CD4-positive, alpha-beta T cell (primary cell): ENCODE results near the gene ZNHIT6. TPM values are rescaled to one million over a fixed set of nuclear protein-coding genes. Genes with fewer than 3 reads are reported as not detected.

Source experiments
- ATAC-seq: fragments of 200-7000 bp; cut with Tn5 transposase; one replicate; pipeline ENCODE4 v1.10.0; 2022; ENCODE audit warnings: mild to moderate bottlenecking; ENCODE audit not compliant: poor library complexity
- CTCF ChIA-PET: fragments of 350-600 bp; sonication (Branson Sonifier 250); formaldehyde crosslinking; loops from one replicate; lab custom pipeline; 2021; ENCODE audit warnings: antibody characterized with exemption, inconsistent platforms; lab: Charles Lee
- POLR2A ChIA-PET: fragments of 350-600 bp; sonication (Branson Sonifier 250); formaldehyde crosslinking; loops from one replicate; lab custom pipeline; 2021; ENCODE audit warnings: antibody characterized with exemption, inconsistent platforms; lab: Charles Lee
- DNase-seq, 14 experiments: peaks; one replicate each; pipeline ENCODE4 v3.0.0-alpha.2; 2013 to 2020; ENCODE audit warnings: mixed read lengths in 2 of 14
- H3K27ac ChIP-seq, 2 donors: one replicate each; pipeline versions ENCODE4 v1.5.1 to v1.7.0; 2013; ENCODE audit warnings: low read length in 2 of 2, low read depth in 1 of 2, mild to moderate bottlenecking in 1 of 2
- H3K27me3 ChIP-seq, 2 experiments: 1 replicate in 1 of 2; 2 replicates in 1 of 2; pipeline versions ENCODE4 v1.6.1 to v1.7.0; 2013; ENCODE audit warnings: low read length in 2 of 2, control low read depth in 1 of 2, mild to moderate bottlenecking in 1 of 2, moderate library complexity in 1 of 2; ENCODE audit not compliant: insufficient read depth in 2 of 2, control insufficient read depth in 1 of 2
- H3K36me3 ChIP-seq: one replicate; pipeline ENCODE4 v1.6.1; 2013; ENCODE audit warnings: low read length, control low read depth; ENCODE audit not compliant: insufficient read depth
- H3K4me1 ChIP-seq: one replicate; pipeline ENCODE4 v1.6.1; 2013; ENCODE audit warnings: low read length, control low read depth; ENCODE audit not compliant: insufficient read depth
- H3K4me3 ChIP-seq: one replicate; pipeline ENCODE4 v1.5.1; 2013; ENCODE audit warnings: mild to moderate bottlenecking, low read length, moderate library complexity
- H3K9me3 ChIP-seq, 2 experiments: 1 replicate in 1 of 2; 2 replicates in 1 of 2; pipeline versions ENCODE4 v1.6.1 to v1.7.0; 2013; ENCODE audit warnings: low read length in 2 of 2, mild to moderate bottlenecking in 2 of 2, control low read depth in 1 of 2, moderate library complexity in 1 of 2; ENCODE audit not compliant: control insufficient read depth in 1 of 2, insufficient read depth in 1 of 2
- H3K27ac Mint-ChIP-seq: one replicate; pipeline ENCODE4 v1.8.0; 2020; ENCODE audit warnings: mixed read lengths
- H3K27me3 Mint-ChIP-seq: one replicate; pipeline ENCODE4 v1.8.0; 2021; ENCODE audit warnings: mixed read lengths
- H3K36me3 Mint-ChIP-seq: one replicate; pipeline ENCODE4 v1.8.0; 2021; ENCODE audit warnings: low read depth, mixed read lengths
- H3K4me1 Mint-ChIP-seq: one replicate; pipeline ENCODE4 v1.8.0; 2021; ENCODE audit warnings: low read depth, mixed read lengths
- H3K4me3 Mint-ChIP-seq: one replicate; pipeline ENCODE4 v1.8.0; 2020; ENCODE audit warnings: mild to moderate bottlenecking, mixed read lengths
- H3K9me3 Mint-ChIP-seq: one replicate; pipeline ENCODE4 v1.8.0; 2020; ENCODE audit warnings: mixed read lengths
- intact Hi-C, 2 experiments: fragments of 100-400 bp; cut with DNase I in 1 of 2; cut with micrococcal nuclease in 1 of 2; formaldehyde crosslinking; loops; one replicate each; pipeline versions ENCODE4 v1.15.1 to v1.9.0; 2023 to 2025; cut with DNase I, micrococcal nuclease
- total RNA-seq, 174 experiments: library from RNA in 2 of 174; stranded (reverse) in 2 of 174; gene quantifications; one replicate each; pipeline ENCODE4 v1.2.3 and lab custom pipeline; 2021 to 2026
- TF ChIP-seq, protein P1 (sequence below): fragments of 200-600 bp; IDR thresholded peaks from one replicate; pipeline ENCODE4 v1.8.0; 2022; ENCODE audit warnings: antibody characterized with exemption, mild to moderate bottlenecking

The ZNHIT6 gene
- total RNA-seq, 2 experiments from 2014 or later = 10.4 to 10.8 TPM

DNA sequence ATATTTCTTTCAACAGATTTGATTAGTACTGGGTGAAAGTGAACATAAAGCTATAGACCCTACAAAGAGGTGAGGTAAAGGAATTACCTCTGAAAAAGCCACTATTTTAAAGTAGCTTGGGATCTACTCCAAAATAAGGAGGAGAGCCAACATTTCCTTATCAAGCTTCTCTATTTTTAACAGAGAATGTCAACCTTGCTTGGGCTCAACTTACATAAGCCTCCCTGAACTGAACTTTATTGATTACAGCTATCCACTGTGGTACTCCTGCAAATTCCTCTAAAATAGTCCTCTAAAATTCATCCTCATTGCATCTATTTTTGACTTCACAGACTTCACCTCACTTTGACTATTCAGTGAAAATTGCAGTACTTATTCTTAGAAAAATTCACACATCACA lies 10.3 kb downstream of the ZNHIT6 start:
- no peak for ATAC-seq
- peaks cover 30% of the 10 kb centered on the region for H3K4me1 Mint-ChIP-seq
- no peaks in the 10 kb centered on the region for H3K27me3 ChIP-seq
- no peaks in the 10 kb centered on the region for H3K9me3 ChIP-seq
- H3K36me3 Mint-ChIP-seq = peaks cover 86% of the 10 kb centered on the region
- DNase-seq = no peak
- TF ChIP-seq, protein P1, sequence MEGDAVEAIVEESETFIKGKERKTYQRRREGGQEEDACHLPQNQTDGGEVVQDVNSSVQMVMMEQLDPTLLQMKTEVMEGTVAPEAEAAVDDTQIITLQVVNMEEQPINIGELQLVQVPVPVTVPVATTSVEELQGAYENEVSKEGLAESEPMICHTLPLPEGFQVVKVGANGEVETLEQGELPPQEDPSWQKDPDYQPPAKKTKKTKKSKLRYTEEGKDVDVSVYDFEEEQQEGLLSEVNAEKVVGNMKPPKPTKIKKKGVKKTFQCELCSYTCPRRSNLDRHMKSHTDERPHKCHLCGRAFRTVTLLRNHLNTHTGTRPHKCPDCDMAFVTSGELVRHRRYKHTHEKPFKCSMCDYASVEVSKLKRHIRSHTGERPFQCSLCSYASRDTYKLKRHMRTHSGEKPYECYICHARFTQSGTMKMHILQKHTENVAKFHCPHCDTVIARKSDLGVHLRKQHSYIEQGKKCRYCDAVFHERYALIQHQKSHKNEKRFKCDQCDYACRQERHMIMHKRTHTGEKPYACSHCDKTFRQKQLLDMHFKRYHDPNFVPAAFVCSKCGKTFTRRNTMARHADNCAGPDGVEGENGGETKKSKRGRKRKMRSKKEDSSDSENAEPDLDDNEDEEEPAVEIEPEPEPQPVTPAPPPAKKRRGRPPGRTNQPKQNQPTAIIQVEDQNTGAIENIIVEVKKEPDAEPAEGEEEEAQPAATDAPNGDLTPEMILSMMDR = no peak
- CTCF ChIA-PET = no interaction called here
- H3K27ac Mint-ChIP-seq = no peak overlapping the region
- no peaks in the 10 kb centered on the region for H3K27me3 Mint-ChIP-seq
- POLR2A ChIA-PET = no interaction called here
- no peaks in the 10 kb centered on the region for H3K9me3 Mint-ChIP-seq
- no peak overlapping the region for H3K4me3 Mint-ChIP-seq
- intact Hi-C loops = no loop called here
- peaks cover 41% of the 10 kb centered on the region for H3K36me3 ChIP-seq
- H3K27ac ChIP-seq = no peak overlapping the region
- no peak overlapping the region for H3K4me3 ChIP-seq
- no peaks in the 10 kb centered on the region for H3K4me1 ChIP-seq

DNA sequence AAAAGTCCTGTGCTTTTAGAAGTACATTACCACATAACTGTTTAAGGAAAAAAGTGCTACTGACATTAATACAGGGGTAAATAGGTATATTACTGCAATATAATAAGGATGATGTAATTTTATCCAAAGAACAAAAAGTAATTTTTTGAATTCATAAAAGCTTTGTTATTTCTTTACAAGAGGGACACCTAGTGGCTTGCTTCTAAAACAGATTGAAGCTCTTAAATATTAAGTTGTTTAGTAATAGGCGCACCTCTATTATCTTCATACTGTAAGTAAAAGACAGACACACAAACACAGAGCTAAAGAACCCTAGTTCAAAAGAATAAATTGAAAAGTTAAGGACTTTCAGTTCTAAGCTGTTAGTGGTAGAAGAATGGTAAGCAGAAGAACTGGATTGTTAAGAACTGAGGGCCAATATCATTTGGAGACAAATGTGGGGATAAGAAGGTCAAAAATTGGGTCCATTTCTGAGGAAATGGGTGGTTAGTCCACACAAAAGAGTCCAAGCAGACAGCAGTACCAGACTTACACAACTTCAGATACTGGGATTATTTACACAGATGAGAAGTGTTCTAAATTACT lies 15.4 kb downstream of the ZNHIT6 start:
- intact Hi-C loops = no loop called here
- Mint-ChIP-seq H3K4me3 (no peak overlapping the region), H3K9me3 (no peaks in the 10 kb centered on the region), H3K4me1 (peaks cover 30% of the 10 kb centered on the region), H3K27ac (no peak overlapping the region), H3K27me3 (no peaks in the 10 kb centered on the region), H3K36me3 (peaks cover 79% of the 10 kb centered on the region)
- POLR2A ChIA-PET = interaction anchor here (1.0 kb wide), 1 partner anchor 9 kb away, joined by 7 read pairs; no protein-coding TSS in a partner anchor
- TF ChIP-seq, protein P1 = no peak
- CTCF ChIA-PET = interaction anchor here (1.6 kb wide), 1 partner anchor 10 kb away, joined by 4 read pairs; no protein-coding TSS in a partner anchor
- Histone ChIP-seq H3K4me3 (no peak overlapping the region), H3K27ac (no peak overlapping the region), H3K36me3 (peaks cover 10% of the 10 kb centered on the region), H3K9me3 (no peaks in the 10 kb centered on the region), H3K4me1 (no peaks in the 10 kb centered on the region), H3K27me3 (no peaks in the 10 kb centered on the region)
- ATAC-seq (no peak), DNase-seq (no peak)

DNA sequence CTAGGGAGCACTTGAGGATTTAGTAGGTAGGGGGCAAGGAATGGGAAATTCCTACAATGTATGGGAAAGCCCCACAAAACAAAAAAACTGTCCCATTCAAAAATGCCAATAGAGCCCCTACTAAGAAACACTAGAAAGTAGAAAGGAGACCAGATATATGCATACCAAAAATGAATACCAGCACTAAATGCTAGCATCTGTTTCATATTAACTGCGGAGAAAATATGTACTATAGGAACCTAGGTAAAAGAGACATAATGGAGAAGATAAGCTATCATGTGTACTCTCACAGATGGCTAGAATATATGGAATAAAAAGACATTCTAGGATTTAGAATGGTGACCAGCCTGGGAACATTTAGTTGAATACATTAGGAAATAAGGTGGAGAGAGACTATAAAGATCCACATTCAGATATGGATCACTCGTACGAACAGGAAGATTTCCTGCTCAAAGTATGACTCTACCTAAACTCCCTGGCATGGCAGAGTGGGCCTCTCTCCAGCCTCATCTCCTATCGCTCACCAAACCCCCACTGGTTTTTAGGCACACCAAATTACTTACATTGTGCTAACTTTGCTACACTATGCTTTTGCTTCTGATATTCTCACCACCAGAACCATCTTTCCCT lies 18.3 kb downstream of the ZNHIT6 start:
- no peak for DNase-seq
- H3K27ac ChIP-seq = no peak overlapping the region
- Mint-ChIP-seq H3K4me3 (no peak overlapping the region), H3K27me3 (no peaks in the 10 kb centered on the region), H3K27ac (no peak overlapping the region), H3K4me1 (peaks cover 30% of the 10 kb centered on the region), H3K36me3 (peaks cover 75% of the 10 kb centered on the region), H3K9me3 (no peaks in the 10 kb centered on the region)
- intact Hi-C loops = no loop called here
- no peaks in the 10 kb centered on the region for H3K27me3 ChIP-seq
- no peaks in the 10 kb centered on the region for H3K4me1 ChIP-seq
- no peak for ATAC-seq
- TF ChIP-seq, protein P1 = no peak
- POLR2A ChIA-PET = no interaction called here
- peaks cover 10% of the 10 kb centered on the region for H3K36me3 ChIP-seq
- no peak overlapping the region for H3K4me3 ChIP-seq
- CTCF ChIA-PET = no interaction called here
- H3K9me3 ChIP-seq = no peaks in the 10 kb centered on the region
